Fibroblast of skin of back (primary cell): Measurements from ENCODE around the gene SCRN2.

ENCODE experiments used
- DNase-seq: peaks from one replicate; pipeline ENCODE4 v3.0.0-alpha.2; 2013

The SCRN2 gene

DNA sequence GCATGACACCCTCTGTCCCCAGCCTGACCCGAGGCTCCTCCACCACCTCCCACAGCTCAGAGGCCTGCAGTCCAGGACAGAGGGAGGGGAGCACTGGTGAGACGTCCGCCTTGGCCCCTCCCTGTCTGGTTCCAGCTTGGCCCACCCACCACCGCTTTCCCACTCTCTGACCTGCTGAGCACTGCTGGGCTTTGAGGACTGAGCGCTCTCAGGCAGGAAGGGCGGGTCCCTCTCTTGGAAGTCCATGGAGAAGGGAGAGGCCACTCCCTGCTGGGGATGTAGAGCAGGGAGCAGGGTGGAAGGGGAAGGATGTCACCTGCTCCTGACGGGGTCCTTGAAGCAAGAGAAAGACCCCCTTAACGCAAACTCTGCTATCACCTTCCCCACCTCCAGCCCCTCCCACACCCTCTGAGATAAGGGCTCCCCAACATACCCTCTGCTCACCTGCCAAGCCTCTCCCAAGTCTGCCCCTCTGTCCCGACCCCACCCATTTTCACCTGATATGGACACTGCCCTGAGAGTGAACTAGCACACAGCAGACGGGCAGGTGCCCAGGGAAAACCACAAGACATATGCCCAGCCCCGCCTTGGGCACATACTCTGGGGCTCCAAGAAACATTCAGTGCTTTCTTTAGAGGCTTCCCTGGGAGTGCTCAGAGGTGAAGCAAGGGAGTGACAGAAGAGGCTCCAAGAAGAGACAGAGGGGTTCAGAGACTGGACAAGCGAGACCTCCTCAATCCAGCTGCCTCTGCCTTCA is 20.9 kb downstream of the SCRN2 start:
- DNase-seq, result no peak

DNA sequence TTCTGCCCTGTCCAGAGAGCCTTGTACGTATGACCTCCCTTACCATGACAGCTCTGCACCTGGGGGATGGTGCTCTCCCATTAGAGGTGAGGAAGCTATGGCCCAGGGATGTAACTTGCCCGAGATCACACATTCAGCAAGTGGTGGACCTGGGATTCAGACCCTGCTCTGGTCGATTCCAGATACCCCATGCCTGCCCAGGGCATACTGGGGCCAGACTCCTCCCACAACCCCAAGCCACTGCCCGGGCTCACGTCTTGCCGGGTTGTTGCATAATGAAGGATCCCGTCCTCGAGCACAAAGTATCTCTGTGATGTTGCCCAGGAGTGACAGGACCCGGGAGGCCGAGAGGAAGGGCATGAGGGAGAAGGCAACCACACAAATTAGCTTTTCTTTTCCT is 21.6 kb downstream of the SCRN2 start:
- no peak for DNase-seq

DNA sequence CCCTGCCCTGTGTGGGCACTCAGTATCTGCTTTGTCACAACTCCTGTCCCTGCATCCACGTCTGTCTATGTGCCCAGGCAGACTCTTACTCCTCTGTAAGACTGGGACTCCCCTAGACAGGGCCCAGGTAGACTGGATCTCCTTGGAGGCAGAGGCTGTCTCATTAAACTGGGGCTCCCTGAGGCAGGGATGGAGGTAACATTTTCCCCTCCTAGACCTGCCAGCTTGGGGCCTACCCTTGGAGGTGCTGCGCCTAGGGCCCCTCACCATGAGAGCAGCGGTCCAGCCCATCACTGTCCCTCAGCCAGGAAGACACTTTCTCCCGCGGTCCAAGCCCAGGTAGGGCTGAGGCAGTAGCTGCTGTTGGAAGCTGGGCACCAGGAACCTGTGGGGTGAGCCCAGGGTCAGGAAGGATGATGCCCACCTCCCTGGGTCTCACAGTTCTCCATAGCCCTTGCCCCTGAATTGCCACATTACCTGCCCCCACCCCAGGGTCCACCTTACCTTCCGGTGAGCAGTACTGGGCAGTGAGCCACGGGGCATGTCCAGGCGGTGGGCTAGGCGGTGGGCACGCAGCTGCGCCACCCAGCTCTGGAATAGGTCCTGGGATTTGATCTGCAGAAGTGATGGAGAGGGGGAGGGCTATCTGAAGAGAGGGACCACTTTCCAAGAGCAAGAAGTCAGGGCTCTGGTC is 22.9 kb downstream of the SCRN2 start:
- no peak for DNase-seq

DNA sequence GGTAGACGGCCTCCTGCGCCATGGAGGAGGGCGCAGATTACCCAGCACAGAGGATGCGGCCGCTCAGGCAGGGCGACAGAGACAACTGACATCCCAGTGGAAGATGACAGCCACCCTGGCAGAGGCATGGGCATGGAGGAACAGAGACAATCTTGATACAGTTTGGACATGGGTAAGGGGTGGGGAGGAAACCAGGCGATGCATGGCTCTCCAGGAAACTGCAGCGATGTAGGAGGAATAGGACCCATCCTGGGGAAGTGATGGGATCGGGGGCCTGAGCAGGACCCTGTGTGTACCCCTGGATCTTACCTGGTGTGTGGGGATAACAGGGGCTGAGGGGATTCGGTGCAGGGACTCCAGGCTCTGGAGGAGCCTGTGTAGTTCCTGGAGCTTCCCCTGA is 24.1 kb downstream of the SCRN2 start:
- no peak for DNase-seq

DNA sequence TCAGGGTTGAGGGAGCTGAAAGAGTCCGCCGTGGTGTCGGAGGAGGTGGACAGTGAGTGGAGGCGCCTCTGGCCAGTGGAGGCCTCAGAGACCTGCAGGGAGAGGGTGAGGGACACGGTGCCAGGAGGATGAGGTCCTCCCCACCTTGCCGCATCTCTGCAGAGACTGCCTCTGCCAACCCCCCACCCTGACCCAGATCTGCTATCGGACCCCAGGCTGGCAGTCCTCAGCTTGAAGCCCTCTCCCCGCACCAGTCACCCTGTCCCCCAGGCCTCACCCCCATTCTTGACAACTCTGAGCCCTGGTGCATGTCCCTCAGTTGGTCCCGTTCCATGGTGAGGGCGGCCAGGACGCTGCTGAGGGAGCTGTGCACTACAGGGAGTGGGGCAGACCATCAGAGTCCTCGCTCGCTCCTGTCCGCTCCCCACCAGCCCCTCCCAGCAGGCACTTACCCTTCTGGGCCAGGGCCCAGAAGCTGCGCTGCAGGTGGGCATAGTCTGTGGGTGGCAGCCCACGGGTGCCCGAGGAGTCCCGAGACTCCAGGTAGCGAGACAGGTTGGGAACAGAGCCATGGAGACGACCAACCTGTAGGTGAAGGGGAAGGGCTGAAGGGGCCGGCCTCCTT is 24.9 kb downstream of the SCRN2 start:
- no peak for DNase-seq

DNA sequence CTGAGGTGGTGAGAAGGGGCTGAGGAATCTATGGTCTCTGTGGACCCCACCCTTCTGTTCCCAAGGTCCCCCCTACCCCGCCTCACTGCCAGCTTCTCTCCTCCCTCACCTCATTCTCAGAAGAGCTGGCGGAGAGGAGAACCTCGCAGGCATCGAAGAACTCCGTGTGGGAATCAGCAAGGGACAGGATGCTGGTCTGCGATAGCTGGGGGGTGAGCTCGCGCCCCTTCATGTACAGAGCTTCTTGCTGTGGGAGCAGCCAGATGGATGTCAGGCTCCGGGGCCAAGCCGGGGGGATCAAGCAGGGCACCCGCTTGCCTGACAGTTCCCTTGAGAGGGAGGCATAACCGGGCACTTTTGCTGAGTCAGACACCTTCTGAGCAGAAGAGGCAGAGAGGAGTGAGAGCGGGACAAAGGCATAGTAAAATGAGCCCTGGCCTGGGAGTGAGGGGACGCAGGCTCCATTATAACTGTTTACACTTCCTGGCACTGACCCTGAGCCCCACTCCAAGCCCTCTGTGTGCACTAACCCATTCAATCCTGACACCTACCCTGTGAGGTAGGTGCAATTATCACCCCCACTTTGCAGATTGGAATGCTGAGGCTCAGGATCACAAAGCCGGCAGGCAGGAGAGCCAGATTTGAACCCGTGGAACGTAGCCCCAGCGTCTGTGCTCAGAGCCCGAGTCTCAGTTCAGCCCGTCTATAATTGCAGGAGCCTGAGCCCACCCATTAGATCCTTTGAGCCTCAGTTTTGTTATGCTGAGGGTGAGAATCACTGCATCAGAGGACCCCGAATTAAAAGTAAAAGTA is 25.8 kb downstream of the SCRN2 start:
- no peak for DNase-seq

DNA sequence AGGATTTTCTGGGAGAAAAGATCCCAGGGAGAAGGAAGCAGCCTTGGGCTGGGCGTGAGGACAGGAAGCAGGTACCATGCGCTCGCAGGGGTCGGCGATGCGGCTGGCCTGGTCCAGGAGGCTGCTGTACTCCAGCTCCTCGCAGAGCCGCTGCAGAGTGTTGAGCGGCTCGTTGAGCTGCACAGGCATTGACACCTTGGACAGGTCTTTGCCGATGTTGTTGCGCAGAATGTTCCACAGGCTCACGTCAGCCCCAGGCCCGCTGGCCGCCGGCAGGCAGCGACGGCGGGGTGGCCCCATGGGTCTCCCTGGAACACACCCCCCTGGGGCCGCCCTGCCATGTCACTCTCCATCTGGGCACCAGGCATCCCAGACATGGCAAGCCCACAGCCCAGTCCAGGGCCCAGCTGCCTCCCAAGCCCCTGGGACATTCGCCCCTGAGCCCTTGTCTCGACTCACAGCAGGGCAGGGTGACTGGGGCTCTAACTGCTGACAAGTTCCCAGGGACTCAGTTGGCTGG is 27.5 kb downstream of the SCRN2 start:
- DNase-seq, result no peak

DNA sequence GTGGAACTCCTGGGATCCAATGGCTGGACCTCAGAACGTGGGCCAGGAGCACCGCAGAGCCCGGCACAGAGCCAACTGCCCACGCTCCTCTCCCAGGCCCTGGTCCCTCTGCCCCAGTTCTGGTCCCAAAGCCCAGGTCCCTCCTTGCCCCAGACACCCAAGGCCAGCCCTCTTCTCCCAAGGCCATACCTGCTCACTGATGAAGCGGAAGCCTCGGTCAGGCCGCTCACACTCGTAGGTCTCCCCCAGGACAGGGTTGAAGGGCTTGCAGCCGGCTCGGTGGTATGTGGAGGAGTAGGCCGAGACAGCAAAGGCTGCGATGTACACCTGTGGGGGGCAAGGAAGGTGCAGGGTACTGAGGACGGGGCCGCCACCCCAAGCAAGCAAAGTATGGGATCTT is 28.0 kb downstream of the SCRN2 start:
- DNase-seq, result no peak

DNA sequence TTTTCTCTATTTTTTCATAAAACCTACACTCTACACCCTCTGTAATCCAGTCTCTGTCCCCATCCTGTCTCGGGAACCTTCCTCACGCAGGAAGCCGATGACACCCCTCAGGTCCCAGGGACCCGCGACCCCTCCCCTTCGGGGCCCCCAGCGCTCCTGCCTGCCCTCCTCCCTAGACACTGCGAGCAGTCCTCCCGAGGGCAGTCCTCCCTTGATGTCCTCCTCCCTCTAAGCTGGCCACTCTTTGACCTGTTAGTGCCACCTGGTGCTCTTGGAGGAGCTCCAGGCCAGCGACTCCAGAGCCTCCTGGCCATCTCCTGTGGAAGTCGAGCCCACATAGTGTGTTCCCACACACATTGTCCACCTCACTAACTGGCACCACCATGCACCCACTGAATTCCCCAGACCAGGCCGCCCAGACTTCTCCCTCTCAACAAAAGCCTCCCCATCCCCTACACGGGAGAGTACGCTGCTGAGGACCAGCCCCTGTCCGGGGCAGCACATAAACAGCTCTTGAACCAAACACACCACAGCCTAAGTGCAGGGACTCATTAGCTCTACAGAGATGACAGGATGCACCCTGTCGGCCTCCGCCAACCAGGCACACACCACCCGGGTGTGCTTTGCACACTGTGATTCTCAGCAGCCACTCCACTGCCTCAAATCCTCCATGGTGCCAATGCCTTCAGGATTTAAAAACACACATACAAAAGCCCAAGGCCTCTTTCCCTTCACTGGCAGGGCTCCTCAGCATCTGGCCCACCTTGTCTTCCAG is 28.7 kb downstream of the SCRN2 start:
- DNase-seq, result no peak

DNA sequence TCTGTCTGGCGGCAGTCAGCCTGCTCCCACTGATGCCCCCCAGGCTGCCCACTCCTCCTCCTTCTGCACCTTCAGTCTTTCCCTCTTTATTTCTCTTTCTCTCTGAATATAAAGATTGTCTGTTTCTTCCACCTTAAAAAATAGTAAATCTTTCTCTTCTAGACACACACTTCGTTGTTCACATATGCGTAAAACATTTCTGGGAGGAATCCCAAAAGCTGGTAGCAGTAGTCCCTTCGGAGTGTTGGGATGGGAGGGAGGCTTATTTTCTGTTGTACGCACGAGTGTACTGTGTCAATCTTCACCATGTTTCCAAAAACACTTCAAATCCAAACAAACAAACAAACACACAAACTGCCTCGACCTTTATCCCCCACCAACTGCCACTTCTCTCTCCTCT is 29.4 kb downstream of the SCRN2 start:
- no peak for DNase-seq

DNA sequence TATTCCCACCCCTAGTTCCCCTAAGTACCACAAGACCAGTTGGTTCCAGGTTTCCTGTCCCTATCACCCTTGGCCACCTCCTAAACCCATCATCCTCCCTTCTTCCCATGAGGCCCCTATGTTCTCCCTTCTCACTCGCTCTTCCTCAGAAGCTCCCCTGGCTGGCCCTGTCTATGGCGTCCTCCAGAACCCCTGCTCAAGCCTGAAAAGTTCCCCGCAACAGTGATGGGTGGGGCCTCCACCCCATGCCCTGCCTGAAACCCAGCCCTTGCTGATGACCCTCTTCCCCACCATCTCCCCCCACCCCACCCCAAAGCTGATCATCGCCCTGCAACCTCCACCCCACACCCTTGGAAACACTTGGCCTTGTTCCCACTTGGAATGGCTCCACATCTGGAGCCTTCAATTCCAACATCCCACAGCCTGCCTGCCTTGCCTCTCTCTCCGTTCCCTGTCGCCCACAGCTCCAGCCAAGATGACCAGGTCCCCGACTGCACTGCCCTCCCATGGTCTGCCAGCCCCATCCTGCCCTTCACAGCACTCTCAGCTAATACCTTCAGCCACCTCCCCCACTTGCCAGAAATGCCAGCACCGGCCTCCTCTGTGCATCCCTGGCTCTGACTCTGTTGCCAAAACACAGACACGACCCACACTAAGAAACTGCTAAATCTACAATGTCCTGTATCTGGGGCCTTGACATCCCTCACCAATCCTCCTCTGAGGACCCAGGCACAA is 30.0 kb downstream of the SCRN2 start:
- DNase-seq, result no peak

DNA sequence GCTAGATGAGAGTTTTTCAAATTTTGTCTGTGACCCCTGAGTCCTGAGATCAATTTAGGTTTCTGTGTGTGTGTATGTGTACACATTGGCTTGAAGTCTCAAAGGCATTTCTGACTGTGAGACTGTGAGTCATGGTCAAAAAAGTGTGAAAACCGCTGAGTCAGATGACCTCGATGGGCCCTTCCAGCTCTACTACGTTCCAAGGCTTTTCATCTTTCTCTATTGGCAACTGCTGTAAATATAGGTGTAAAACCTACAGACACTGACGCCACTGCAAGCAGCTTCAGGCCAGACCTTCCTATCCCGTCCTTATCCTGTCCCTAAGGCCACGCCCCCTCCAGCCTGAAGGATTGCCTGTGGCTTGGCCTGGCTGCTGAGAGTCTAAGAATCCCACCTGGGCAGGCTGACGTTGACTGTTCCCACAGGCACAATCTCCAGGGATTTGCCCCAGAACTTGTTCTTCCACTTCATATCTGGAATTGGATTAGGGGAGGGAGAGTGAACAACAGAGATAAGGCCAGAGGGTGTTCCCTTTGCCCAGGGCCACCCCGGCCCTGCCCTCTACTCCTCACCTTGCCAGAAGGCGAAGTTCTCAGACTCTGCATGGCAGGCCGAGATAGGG is 30.8 kb downstream of the SCRN2 start:
- peak; percentile 86 for DNase-seq

DNA sequence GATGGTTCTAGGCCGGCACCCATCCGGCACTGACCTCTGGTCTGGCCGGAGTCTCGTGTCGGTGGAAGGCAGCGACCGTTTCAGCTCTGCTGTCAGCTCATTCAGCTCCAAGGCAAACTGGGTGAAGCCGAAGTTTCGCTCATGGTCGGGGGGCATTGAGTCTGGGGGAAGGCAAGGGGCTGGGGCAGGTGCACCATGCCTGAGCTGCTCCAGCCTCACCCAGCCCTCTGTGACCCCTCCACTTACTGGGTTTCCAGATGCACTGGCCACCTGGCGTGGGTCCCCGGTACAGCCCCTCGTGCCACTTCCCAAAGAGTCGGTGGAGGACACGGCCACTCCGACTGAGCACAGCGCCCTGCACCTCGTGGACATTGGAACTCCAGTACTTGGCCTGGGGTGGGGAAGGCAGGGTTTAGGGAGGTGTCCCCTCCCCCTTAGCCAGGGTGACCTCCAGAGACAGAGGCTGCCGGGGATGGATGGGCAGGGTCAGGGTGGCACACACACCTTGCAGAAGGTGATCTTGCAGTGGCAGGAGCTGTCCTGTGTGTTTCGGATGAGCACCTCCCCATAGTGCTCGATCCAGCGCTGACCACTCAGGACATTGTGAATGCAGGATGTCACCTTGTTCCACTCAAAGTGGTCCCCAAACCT is 32.1 kb downstream of the SCRN2 start:
- no peak for DNase-seq

DNA sequence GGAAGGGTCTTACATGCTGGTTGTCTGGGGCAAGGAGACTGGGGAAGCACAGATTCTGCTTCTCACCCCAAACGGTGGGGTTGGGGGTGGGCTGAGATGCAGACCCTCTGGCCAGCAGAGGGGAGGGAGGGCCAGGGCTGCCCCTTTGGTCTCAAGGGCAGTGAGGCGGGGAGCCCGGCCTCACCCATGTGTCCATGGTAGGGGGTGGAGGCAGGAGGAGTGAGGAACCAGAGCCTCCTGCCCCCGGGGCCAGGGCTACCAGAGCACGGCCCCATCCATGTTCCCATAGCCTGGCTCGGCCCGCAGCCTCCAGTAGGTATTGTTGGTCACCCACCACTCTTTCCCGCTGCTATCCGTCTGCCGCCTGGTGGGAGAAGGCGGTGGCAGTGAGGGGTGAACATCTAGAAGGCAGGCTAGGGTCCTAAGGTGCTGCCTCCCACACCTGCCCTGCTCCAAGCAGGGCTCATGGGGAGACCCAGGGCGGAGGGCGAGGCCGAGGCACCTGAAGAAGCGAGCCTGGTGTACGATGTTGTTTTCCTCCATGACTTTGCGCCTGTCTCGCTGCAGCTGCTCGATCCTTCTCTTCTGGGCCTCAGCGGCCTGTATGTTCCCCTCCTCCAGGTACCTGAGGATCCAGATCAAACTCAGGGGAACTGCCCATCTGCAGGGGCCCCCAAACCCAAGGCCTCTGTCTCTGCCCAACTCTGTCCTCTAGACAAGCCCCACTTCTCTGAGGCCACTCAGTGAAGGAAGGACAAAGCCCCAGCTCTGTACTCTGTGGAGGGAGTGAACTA is 32.8 kb downstream of the SCRN2 start:
- no peak for DNase-seq

DNA sequence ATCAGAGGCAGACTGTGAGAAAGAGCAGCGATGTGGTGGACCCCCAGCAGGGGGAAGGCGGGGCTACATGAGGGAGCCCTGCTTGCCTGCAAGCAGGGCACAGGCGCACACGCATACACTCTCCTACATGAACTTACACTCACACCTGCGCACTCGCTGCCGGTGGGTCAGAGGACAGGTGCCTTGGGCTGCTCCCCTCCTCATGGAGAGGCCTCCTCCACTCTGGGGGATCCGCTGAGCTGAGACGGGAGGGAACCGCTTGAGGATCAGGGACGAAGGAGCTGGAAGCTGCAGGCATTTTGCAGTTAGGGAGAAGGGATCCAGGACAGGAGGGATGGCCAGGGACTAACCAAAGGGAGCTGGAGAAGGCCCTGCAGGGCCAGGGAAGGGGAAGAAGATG is 33.7 kb downstream of the SCRN2 start:
- no peak for DNase-seq

DNA sequence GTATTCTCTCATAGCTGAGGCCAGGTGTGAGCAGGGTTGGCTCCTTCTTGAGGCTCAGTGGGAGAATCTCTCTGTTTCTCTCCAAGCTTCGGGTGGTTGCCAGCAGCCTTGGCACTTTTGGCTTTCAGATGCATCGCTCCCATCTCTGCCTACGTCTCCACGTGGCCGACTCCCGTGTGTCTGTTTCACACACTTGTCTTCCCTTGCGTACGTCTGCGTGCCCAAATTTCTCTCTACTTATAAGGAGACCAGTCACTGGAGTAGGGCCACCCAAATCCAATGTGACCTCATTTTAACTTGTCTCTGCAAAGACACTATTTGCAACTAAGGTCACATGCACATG is 34.2 kb downstream of the SCRN2 start:
- no peak for DNase-seq

DNA sequence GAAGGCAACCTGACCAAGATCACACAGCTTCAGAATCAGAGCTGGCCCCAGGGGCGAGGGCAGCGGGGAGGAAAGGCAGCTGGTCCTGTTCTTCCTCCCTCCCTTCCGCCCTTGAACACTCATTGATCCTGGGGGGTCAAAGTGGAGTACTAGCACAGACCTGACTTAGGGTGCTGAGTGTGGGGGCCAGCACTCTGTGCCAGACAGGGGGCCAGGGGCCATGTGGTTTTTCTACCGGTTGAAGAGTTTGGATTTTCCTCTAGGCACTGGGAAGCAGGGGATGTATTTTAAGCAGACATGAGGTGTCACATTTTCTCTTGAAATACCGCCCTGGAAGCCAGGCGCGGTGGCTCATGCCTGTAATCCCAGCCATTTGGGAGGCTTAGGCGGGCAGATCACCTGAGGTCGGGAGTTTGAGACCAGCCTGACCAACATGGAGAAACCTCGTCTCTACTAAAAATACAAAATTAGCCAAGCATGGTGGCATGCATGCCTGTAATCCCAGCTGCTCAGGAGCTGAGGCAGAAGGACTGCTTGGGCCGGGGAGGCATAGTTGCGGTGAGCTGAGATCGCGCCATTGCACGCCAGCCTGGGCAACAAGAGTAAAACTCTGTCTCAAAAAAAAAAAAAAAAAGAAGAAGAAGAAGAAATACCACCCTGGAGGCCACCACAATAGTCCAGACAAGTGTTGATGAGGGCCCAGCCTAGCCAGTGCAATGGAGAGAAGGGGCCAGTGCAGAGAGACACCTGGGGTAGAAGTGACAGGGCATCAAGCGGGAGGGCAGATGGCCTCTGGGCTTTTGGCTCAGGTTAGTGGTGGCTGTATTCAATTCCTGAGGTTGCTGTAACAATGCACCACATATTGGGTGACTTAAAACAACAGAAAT is 34.8 kb downstream of the SCRN2 start:
- DNase-seq, result no peak

DNA sequence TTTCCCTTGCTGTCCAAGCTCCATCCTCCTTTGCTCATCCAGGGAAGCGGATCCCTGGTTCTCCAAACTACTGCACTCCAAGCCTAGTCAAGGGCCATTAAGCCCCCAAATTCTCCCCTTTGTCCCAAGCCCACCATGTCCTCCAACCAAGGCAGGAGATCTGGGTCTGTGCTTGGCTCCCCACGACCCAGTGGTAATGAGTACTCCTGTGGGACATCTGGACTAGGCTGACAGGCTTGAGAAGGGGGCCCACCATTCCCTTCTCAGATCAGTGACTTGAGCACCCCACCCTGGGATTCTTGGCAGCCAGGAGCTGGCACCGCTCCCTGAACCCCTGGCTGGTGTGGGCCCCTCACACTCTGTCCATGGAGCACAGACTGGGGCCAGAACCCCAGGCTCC is 36.6 kb downstream of the SCRN2 start:
- DNase-seq, result no peak

DNA sequence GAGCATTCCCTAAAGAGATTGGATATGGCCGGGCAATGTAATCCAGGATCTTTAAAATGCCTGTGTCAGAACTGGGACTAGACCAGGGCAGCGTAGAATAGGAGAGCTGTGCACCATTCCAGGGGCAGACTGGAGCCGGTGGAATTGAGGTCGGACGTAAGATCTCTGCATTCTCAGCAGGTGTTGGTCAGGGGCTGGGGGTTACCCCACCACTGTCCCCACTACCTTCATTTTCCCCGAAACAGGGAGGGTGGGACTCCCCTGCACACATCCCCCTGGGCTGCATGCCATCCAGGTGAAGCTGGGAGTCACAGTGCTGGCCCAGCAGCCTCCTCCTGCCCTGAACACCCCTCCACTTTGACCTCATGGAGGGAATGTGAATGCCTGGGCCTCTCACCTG is 37.3 kb downstream of the SCRN2 start:
- no peak for DNase-seq
